ENCODE measurements around the gene PARP9. TPM values are rescaled to one million over a fixed set of nuclear protein-coding genes. Genes with fewer than 3 reads are reported as not detected.
A peak's percentile ranks its signal among the peaks of the same experiment; 100 is the strongest.

The PARP9 gene
- total and polyA plus RNA-seq, 10 of the 15 experiments (the other 5 are each of a cell fraction or from before 2014, with no cell fraction given), result 34.0 to 122 (median 46.1) TPM

DNA sequence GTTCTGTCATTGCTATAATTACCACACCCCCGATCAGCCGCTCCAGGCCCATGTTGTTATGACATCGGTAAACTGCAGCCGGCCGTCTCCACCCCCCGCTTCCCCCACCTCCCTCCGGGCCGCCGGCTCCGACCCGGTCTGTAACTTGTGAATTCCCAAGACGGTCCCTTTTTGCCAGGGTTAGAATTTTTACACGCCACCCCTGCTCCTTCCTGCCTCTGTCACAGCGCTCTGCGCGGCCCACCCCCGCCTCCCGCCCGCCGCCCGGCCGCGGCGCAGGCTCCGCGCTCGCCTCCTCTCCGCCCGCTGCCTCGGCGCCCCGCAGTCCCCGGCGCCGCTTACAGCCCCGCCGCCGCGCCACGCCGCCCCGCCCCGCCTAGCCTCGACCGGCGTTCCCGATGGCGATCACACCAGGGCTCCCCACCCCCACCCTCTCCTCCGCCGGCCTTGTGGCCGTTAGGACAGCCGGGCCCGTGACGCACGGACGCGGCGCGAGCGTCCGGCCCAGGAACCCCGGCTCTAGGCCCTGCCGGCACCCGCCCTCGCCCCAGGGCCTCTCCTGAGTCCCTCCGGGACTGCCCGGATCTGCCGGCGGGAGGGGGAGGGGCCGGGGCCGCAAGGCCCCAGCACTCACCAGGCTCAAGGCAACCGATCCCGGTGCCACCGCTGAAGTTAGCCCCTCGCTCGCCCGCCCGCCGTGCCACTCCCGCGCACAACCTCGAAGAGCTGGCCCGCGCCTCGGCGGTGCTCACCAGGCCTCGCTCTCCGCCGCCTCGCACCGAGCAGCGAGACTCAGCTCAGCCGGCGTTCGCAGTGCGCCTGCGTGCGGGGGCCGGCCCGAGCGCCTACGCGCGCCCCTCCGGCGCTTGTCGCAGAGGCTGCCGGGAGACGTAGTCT lies 49.7 kb downstream of the PARP9 start, which contains the start of gene KPNA1 (continued):
- TF ChIP-seq FOS (IDR thresholded peaks at IDR 0.05; ENCODE audit: borderline replicate concordance, extremely low read depth, insufficient read length) (no peak), MYC (IDR thresholded peaks at IDR 0.05; ENCODE audit: insufficient read depth, insufficient read length, insufficient replicate concordance, low read length, severe bottlenecking) (no peak), RCOR1 (conservative IDR thresholded peaks at IDR 0.05; ENCODE audit: low read depth, low read length) (no peak), TARDBP (IDR thresholded peaks at IDR 0.05; ENCODE audit: borderline replicate concordance) (no peak; the same call in 1 of the 2 replicates), WRNIP1 (IDR thresholded peaks at IDR 0.05; ENCODE audit: borderline replicate concordance, low read depth, low read length) (no peak), ESRRA (IDR thresholded peaks at IDR 0.05; ENCODE audit: low read length) (peak; percentile 31; the same call in 1 of the 2 replicates), ZNF274 (IDR thresholded peaks at IDR 0.05; ENCODE audit: insufficient read depth, insufficient read length) (no peak), BRCA1 (IDR thresholded peaks at IDR 0.05; ENCODE audit: low read depth, low read length) (no peak), EZH2 (IDR thresholded peaks at IDR 0.05; ENCODE audit: borderline replicate concordance, control insufficient read depth, low read depth, low read length) (no peak), SRF (IDR thresholded peaks at IDR 0.05; ENCODE audit: low read depth in 2 of 2, low read length in 2 of 2) (no peak), SIX5 (IDR thresholded peaks at IDR 0.05; ENCODE audit: low read depth, low read length, severe bottlenecking) (peak; percentile 85), BHLHE40 (IDR thresholded peaks at IDR 0.05; ENCODE audit: borderline replicate concordance in 1 of 2, low read depth in 2 of 2, low read length in 1 of 2) (peak; percentile 6 to 65; a peak in 2 of 4 replicates), CEBPB (IDR thresholded peaks at IDR 0.05; ENCODE audit: borderline replicate concordance in 1 of 2, low read depth in 2 of 2, low read length in 2 of 2) (no peak), KLF5 (IDR thresholded peaks at IDR 0.05; ENCODE audit: partially characterized antibody) (peak; percentile 74), CREB1 (IDR thresholded peaks at IDR 0.05; ENCODE audit: low read depth) (peak; percentile 78), NFIC (IDR thresholded peaks at IDR 0.05; ENCODE audit: low read depth, low read length) (no peak), SMAD5 (IDR thresholded peaks at IDR 0.05; ENCODE audit: low read depth) (peak; percentile 76)
- TF ChIP-seq, protein P1, sequence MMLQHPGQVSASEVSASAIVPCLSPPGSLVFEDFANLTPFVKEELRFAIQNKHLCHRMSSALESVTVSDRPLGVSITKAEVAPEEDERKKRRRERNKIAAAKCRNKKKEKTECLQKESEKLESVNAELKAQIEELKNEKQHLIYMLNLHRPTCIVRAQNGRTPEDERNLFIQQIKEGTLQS (IDR thresholded peaks at IDR 0.05; ENCODE audit: borderline replicate concordance, extremely low read depth, low read depth, low read length), result no peak
- TF ChIP-seq, protein P2, sequence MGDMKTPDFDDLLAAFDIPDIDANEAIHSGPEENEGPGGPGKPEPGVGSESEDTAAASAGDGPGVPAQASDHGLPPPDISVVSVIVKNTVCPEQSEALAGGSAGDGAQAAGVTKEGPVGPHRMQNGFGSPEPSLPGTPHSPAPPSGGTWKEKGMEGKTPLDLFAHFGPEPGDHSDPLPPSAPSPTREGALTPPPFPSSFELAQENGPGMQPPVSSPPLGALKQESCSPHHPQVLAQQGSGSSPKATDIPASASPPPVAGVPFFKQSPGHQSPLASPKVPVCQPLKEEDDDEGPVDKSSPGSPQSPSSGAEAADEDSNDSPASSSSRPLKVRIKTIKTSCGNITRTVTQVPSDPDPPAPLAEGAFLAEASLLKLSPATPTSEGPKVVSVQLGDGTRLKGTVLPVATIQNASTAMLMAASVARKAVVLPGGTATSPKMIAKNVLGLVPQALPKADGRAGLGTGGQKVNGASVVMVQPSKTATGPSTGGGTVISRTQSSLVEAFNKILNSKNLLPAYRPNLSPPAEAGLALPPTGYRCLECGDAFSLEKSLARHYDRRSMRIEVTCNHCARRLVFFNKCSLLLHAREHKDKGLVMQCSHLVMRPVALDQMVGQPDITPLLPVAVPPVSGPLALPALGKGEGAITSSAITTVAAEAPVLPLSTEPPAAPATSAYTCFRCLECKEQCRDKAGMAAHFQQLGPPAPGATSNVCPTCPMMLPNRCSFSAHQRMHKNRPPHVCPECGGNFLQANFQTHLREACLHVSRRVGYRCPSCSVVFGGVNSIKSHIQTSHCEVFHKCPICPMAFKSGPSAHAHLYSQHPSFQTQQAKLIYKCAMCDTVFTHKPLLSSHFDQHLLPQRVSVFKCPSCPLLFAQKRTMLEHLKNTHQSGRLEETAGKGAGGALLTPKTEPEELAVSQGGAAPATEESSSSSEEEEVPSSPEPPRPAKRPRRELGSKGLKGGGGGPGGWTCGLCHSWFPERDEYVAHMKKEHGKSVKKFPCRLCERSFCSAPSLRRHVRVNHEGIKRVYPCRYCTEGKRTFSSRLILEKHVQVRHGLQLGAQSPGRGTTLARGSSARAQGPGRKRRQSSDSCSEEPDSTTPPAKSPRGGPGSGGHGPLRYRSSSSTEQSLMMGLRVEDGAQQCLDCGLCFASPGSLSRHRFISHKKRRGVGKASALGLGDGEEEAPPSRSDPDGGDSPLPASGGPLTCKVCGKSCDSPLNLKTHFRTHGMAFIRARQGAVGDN (IDR thresholded peaks at IDR 0.05), result peak; percentile 93
- TF ChIP-seq, protein P3, sequence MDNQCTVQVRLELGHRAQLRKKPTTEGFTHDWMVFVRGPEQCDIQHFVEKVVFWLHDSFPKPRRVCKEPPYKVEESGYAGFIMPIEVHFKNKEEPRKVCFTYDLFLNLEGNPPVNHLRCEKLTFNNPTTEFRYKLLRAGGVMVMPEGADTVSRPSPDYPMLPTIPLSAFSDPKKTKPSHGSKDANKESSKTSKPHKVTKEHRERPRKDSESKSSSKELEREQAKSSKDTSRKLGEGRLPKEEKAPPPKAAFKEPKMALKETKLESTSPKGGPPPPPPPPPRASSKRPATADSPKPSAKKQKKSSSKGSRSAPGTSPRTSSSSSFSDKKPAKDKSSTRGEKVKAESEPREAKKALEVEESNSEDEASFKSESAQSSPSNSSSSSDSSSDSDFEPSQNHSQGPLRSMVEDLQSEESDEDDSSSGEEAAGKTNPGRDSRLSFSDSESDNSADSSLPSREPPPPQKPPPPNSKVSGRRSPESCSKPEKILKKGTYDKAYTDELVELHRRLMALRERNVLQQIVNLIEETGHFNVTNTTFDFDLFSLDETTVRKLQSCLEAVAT (IDR thresholded peaks at IDR 0.05), result no peak
- TF ChIP-seq, protein P4, sequence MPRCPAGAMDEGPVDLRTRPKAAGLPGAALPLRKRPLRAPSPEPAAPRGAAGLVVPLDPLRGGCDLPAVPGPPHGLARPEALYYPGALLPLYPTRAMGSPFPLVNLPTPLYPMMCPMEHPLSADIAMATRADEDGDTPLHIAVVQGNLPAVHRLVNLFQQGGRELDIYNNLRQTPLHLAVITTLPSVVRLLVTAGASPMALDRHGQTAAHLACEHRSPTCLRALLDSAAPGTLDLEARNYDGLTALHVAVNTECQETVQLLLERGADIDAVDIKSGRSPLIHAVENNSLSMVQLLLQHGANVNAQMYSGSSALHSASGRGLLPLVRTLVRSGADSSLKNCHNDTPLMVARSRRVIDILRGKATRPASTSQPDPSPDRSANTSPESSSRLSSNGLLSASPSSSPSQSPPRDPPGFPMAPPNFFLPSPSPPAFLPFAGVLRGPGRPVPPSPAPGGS (IDR thresholded peaks at IDR 0.05; ENCODE audit: borderline replicate concordance, insufficient read depth, low read depth, low read length, poor library complexity, severe bottlenecking), result no peak

Measured in GM12878 (cell line).